ENCODE measurements around the gene SERBP1. TPM values are rescaled to one million over a fixed set of nuclear protein-coding genes. Genes with fewer than 3 reads are reported as not detected.

SERBP1 gene
- total and polyA plus RNA-seq, 2 of the 8 experiments (the other 6 are each of a cell fraction or from before 2014, with no cell fraction given) = 229 to 536 TPM

GRCh38 chr1:67418839-67419586 lies 11.2 kb downstream of the SERBP1 start:
- Histone ChIP-seq H2BK120ac (replicated peaks; ENCODE audit: low read depth, low read length) (no peak overlapping the region), H2BK12ac (ENCODE audit: low read depth, low read length) (no peak overlapping the region), H4K91ac (replicated peaks; ENCODE audit: insufficient read length, low read length) (no peak overlapping the region), H4K5ac (ENCODE audit: insufficient read length, low read depth, low read length) (no peak overlapping the region), H3K4me1 (replicated peaks in 1 of 4; ENCODE audit: control insufficient read depth in 3 of 4, insufficient read depth in 4 of 4, low read length in 3 of 4) (no peaks in the 10 kb centered on the region), H4K8ac (ENCODE audit: extremely low read depth, insufficient read depth, low read length) (no peak overlapping the region), H2BK20ac (ENCODE audit: low read length) (no peak overlapping the region), H2AFZ (ENCODE audit: low read length) (no peak overlapping the region), H3K36me3 (ENCODE audit: control insufficient read depth in 2 of 4, insufficient read depth in 4 of 4, low read length in 3 of 4) (peaks cover 46 to 100% (median 80%) of the 10 kb centered on the region in 4 experiments), H2BK5ac (ENCODE audit: low read depth, low read length) (no peak overlapping the region), H3K9ac (replicated peaks in 1 of 4; ENCODE audit: extremely low read depth in 1 of 4, low read depth in 3 of 4, low read length in 3 of 4) (no peak overlapping the region), H4K20me1 (replicated peaks in 1 of 2; ENCODE audit: control insufficient read depth in 1 of 2, insufficient read depth in 2 of 2, low read length in 2 of 2) (peaks cover 14 to 19% of the 10 kb centered on the region in 2 experiments), H3K4me2 (ENCODE audit: insufficient read depth in 1 of 2, low read depth in 2 of 2, low read length in 2 of 2) (no peak overlapping the region), H3K18ac (ENCODE audit: extremely low read depth, low read length) (no peak overlapping the region), H3K27me3 (replicated peaks in 1 of 4; ENCODE audit: control insufficient read depth in 3 of 4, extremely low read depth in 1 of 4, insufficient read depth in 3 of 4, low read length in 3 of 4) (no peaks in the 10 kb centered on the region), H3K79me2 (ENCODE audit: control insufficient read depth in 1 of 2, insufficient read depth in 2 of 2, low read length in 2 of 2) (peaks cover 3 to 99% of the 10 kb centered on the region in 2 experiments), H3K4ac (replicated peaks; ENCODE audit: insufficient read length, low read depth, low read length) (no peak overlapping the region), H3K23me2 (ENCODE audit: low read depth, low read length) (no peaks in the 10 kb centered on the region), H3K23ac (ENCODE audit: insufficient read length) (no peak overlapping the region), H3K27ac (ENCODE audit: low read depth, low read length) (no peak overlapping the region), H3K56ac (replicated peaks; ENCODE audit: insufficient read length, low read depth, low read length) (no peak overlapping the region), H2BK15ac (ENCODE audit: low read length) (no peak overlapping the region), H3K79me1 (ENCODE audit: low read depth, low read length) (no peaks in the 10 kb centered on the region; the same call in 1 of the 2 replicates), H3K4me3 (ENCODE audit: extremely low read depth in 1 of 4, insufficient read depth in 2 of 4, low read depth in 3 of 4, low read length in 4 of 4) (no peak overlapping the region), H3K9me3 (ENCODE audit: insufficient read depth in 2 of 2, low read depth in 1 of 2, low read length in 1 of 2) (no peaks in the 10 kb centered on the region), H3K14ac (ENCODE audit: insufficient read length) (no peak overlapping the region), H2AK5ac (ENCODE audit: low read depth, low read length) (no peak overlapping the region)
- WGBS, 2 experiments (ENCODE audit: extremely low coverage in 1 of 2, insufficient coverage in 1 of 2, insufficient read length in 1 of 2, insufficient replicate concordance in 2 of 2, low coverage in 1 of 2, low lambda C conversion rate in 2 of 2, missing lambda C conversion rate in 1 of 2) = 87% methylated on average over 6 of the region's 6 CpGs; no CpG with 5 or more reads in 1 of the 2 experiments
- DNase-seq (ENCODE audit: low read depth in 1 of 2, low spot score in 2 of 2) (no peak), FAIRE-seq (no peak)
- CTCF ChIA-PET (ENCODE audit: partially characterized antibody) = interaction anchor here (0.6 to 5.5 kb wide), 9 partner anchors 8 to 204 kb away, joined by 3 to 30 read pairs (median 5); no protein-coding TSS in a partner anchor
- TF ChIP-seq EGR1 (IDR thresholded peaks at IDR 0.05; ENCODE audit: borderline replicate concordance, low read depth, low read length) = no peak
- POLR2A ChIA-PET (ENCODE audit: partially characterized antibody) = interaction anchor here (0.8 to 7.5 kb wide), 6 partner anchors 9 to 81 kb away, joined by 3 to 153 read pairs (median 6); partner anchors contain the start of gene SERBP1
